Endothelial cell of umbilical vein (primary cell): ENCODE results near the gene TMEM119. TPM values are rescaled to one million over a fixed set of nuclear protein-coding genes. Genes with fewer than 3 reads are reported as not detected.

Source experiments
- BruUV-seq: library from RNA; stranded (reverse); fragments of 400-500 nt; replicated peaks from 2 replicates; lab custom pipeline; 2021; lab: Mats Ljungman, UMichigan
- CTCF ChIA-PET: fragments of 300-600, 350-600 bp; sonication (Branson Sonifier 250); formaldehyde crosslinking; loops from one replicate; lab custom pipeline; 2021; ENCODE audit warnings: antibody characterized with exemption, inconsistent platforms; lab: Charles Lee
- POLR2A ChIA-PET: fragments of 300-600, 350-600 bp; sonication (Branson Sonifier 250); formaldehyde crosslinking; loops from one replicate; lab custom pipeline; 2021; ENCODE audit warnings: antibody characterized with exemption, inconsistent platforms; lab: Charles Lee
- DNase-seq: peaks from one replicate; pipeline ENCODE4 v3.0.0-alpha.2; 2011; ENCODE audit warnings: low read depth, low spot score
- FAIRE-seq: peaks from 2 replicates; lab custom pipeline; 2011; peaks lifted over from hg19 to GRCh38; lab: Jason Lieb, UNC
- H2AFZ ChIP-seq: 2 replicates; pipeline ENCODE4 v1.6.0; 2012; ENCODE audit warnings: low read depth, low read length, control low read depth, inconsistent platforms
- H3K27ac ChIP-seq: 2 replicates; pipeline ENCODE4 v1.5.1; 2011; ENCODE audit warnings: low read depth, mild to moderate bottlenecking, control low read depth, low read length, moderate library complexity; ENCODE audit not compliant: insufficient read depth
- H3K27me3 ChIP-seq, 2 experiments: 2 replicates each; pipeline versions ENCODE4 v1.6.0 to v1.6.1; 2011; ENCODE audit warnings: low read length in 2 of 2, mixed read lengths in 1 of 2; ENCODE audit not compliant: control insufficient read depth in 2 of 2, insufficient read depth in 2 of 2
- H3K36me3 ChIP-seq, 2 experiments: 2 replicates in 1 of 2; 3 replicates in 1 of 2; pipeline ENCODE4 v1.5.1; 2011; ENCODE audit warnings: low read length in 2 of 2, mild to moderate bottlenecking in 1 of 2, moderate library complexity in 1 of 2; ENCODE audit not compliant: control insufficient read depth in 2 of 2, insufficient read depth in 2 of 2; ENCODE audit errors: extremely low read depth in 1 of 2
- H3K4me1 ChIP-seq: 3 replicates; pipeline ENCODE4 v1.5.1; 2011; ENCODE audit warnings: mild to moderate bottlenecking, low read length; ENCODE audit not compliant: control insufficient read depth, insufficient read depth; ENCODE audit errors: extremely low read depth
- H3K4me2 ChIP-seq: 2 replicates; pipeline ENCODE4 v1.6.1; 2011; ENCODE audit warnings: low read length, control low read depth, mixed read lengths; ENCODE audit not compliant: insufficient read depth
- H3K4me3 ChIP-seq, 3 experiments: fragments of 200-600 bp in 1 of 3; sonication (generic), shearing (Covaris generic) in 1 of 3; replicated peaks in 1 of 3; 2 replicates each; pipeline ENCODE4 v1.5.1; 2011 to 2016; ENCODE audit warnings: control low read depth in 3 of 3, low read length in 3 of 3, mild to moderate bottlenecking in 2 of 3, inconsistent platforms in 1 of 3, low read depth in 1 of 3, moderate library complexity in 1 of 3; ENCODE audit not compliant: insufficient read depth in 1 of 3
- H3K79me2 ChIP-seq: 2 replicates; pipeline ENCODE4 v1.6.0; 2012; ENCODE audit warnings: low read length, inconsistent platforms; ENCODE audit not compliant: control insufficient read depth, insufficient read depth
- H3K9ac ChIP-seq: replicated peaks from 2 replicates; pipeline ENCODE3; 2011; ENCODE audit warnings: low read length, control low read depth; ENCODE audit not compliant: insufficient read depth; ENCODE audit errors: extremely low read depth
- H3K9me1 ChIP-seq: replicated peaks from 3 replicates; pipeline ENCODE4 v1.6.0; 2011; ENCODE audit warnings: mild to moderate bottlenecking, low read length; ENCODE audit not compliant: control insufficient read depth, insufficient read depth; ENCODE audit errors: extremely low read depth
- H3K9me3 ChIP-seq: replicated peaks from 2 replicates; pipeline ENCODE4 v1.5.1; 2012; ENCODE audit warnings: low read length, inconsistent platforms; ENCODE audit not compliant: control insufficient read depth, insufficient read depth
- H4K20me1 ChIP-seq: replicated peaks from 2 replicates; pipeline ENCODE3; 2011; ENCODE audit warnings: mild to moderate bottlenecking, low read length; ENCODE audit not compliant: control insufficient read depth, insufficient read depth; ENCODE audit errors: extremely low read depth
- CTCF ChIP-seq, 2 donors: IDR thresholded peaks; 1 replicate in 1 of 2; 2 replicates in 1 of 2; pipeline ENCODE4 v1.5.1; 2011; ENCODE audit warnings: low read length in 2 of 2, mild to moderate bottlenecking in 2 of 2, moderate library complexity in 2 of 2, control low read depth in 1 of 2, inconsistent platforms in 1 of 2, low read depth in 1 of 2; ENCODE audit not compliant: insufficient read depth in 1 of 2; ENCODE audit errors: extremely low read depth in 1 of 2
- EZH2 ChIP-seq: IDR thresholded peaks from 2 replicates; pipeline ENCODE4 v1.6.1; 2012; ENCODE audit warnings: borderline replicate concordance, low read depth, mild to moderate bottlenecking, moderate library complexity, low read length, inconsistent platforms; ENCODE audit not compliant: severe bottlenecking
- FOS ChIP-seq: IDR thresholded peaks from 2 replicates; pipeline ENCODE4 v1.6.1; 2011; ENCODE audit warnings: mild to moderate bottlenecking, low read length, moderate library complexity, borderline replicate concordance; ENCODE audit not compliant: insufficient read depth
- GATA2 ChIP-seq: IDR thresholded peaks from 2 replicates; pipeline ENCODE4 v1.7.0; 2011; ENCODE audit warnings: low read depth, mild to moderate bottlenecking, moderate library complexity, mixed read lengths, low read length; ENCODE audit not compliant: insufficient read length, insufficient read depth
- JUN ChIP-seq: IDR thresholded peaks from 2 replicates; pipeline ENCODE4 v1.6.1; 2011; ENCODE audit warnings: borderline replicate concordance, low read depth; ENCODE audit not compliant: insufficient read length, insufficient read depth
- MYC ChIP-seq: IDR thresholded peaks from one replicate; pipeline ENCODE4 v1.6.1; 2011; ENCODE audit warnings: mild to moderate bottlenecking, low read depth, low read length
- POLR2A ChIP-seq: IDR thresholded peaks from 2 replicates; pipeline ENCODE4 v1.6.1; 2012; ENCODE audit warnings: low read depth, mild to moderate bottlenecking, control low read depth, low read length
- POLR2AphosphoS5 ChIP-seq: IDR thresholded peaks from 2 replicates; pipeline ENCODE4 v1.6.1; 2012; ENCODE audit warnings: low read depth, mild to moderate bottlenecking, control low read depth, low read length, moderate library complexity; ENCODE audit not compliant: insufficient read depth
- dilution Hi-C: fragments of 300-500 bp; cut with MboI; formaldehyde crosslinking; loops from one replicate; pipeline ENCODE4 v1.15.0; 2019; ENCODE audit warnings: low sequenced_read_pairs; ENCODE audit not compliant: extremely low pct_ligation_motif_present
- intact Hi-C: fragments of 100-400 bp; cut with micrococcal nuclease; formaldehyde crosslinking; loops from one replicate; pipeline ENCODE4 v1.10.0; 2022
- polyA plus RNA-seq, 4 experiments: library from polyadenylated mRNA; depleted of rRNA in 3 of 4; stranded (reverse) in 3 of 4; unstranded in 1 of 4; fragments of >200 nt; gene quantifications; 2 replicates each; pipeline versions ENCODE4 v1.2.1 to v1.2.3, GENCODE V29; 2011 to 2012; ENCODE audit warnings: missing spikeins in 1 of 4
- total RNA-seq: library from RNA; stranded (reverse); gene quantifications from 2 replicates; pipeline ENCODE4 v1.2.3, GENCODE V29; 2021
- TF ChIP-seq, protein P1 (sequence below): IDR thresholded peaks from 2 replicates; pipeline ENCODE4 v1.6.1; 2011; ENCODE audit not compliant: insufficient read depth, insufficient read length

The TMEM119 gene
- total and polyA plus RNA-seq, 2 donors (not counting 3 experiments of a cell fraction or from before 2014, with no cell fraction given): not detected

GRCh38 chr12:108614639-108615038 lies 16.8 kb upstream of the TMEM119 start:
- Histone ChIP-seq H3K79me2 (no peaks in the 10 kb centered on the region), H4K20me1 (no peaks in the 10 kb centered on the region), H3K27me3 (no peaks in the 10 kb centered on the region), H3K27ac (no peak overlapping the region), H3K4me1 (peaks cover 3% of the 10 kb centered on the region), H3K4me2 (no peak overlapping the region), H3K9ac (no peak overlapping the region), H3K4me3 (no peak overlapping the region), H3K9me3 (no peaks in the 10 kb centered on the region), H3K9me1 (no peaks in the 10 kb centered on the region), H2AFZ (no peak overlapping the region), H3K36me3 (no peaks in the 10 kb centered on the region)
- TF ChIP-seq MYC: no peak
- TF ChIP-seq EZH2: no peak
- TF ChIP-seq JUN: no peak
- TF ChIP-seq FOS: no peak
- TF ChIP-seq POLR2A: no peak
- no peak for TF ChIP-seq GATA2
- TF ChIP-seq, protein P1, sequence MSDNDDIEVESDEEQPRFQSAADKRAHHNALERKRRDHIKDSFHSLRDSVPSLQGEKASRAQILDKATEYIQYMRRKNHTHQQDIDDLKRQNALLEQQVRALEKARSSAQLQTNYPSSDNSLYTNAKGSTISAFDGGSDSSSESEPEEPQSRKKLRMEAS: no peak
- TF ChIP-seq CTCF (IDR thresholded peaks at IDR 0.05; ENCODE audit: extremely low read depth in 1 of 2, insufficient read depth in 1 of 2, low read depth in 1 of 2, low read length in 2 of 2): no peak
- no peak for TF ChIP-seq POLR2AphosphoS5
- dilution Hi-C loops: no loop called here
- BruUV-seq: no TSS peak
- no peak for DNase-seq
- POLR2A ChIA-PET: no interaction called here
- intact Hi-C loops: loop anchor here (5.0 kb wide), 1 partner anchor 97 kb away; the partner anchor contains the start of gene FICD
- CTCF ChIA-PET: interaction anchor here (6.3 kb wide), 1 partner anchor 44 kb away, joined by 86 read pairs; no protein-coding TSS in a partner anchor
- no peak for FAIRE-seq
